H1 (cell line): Measurements from ENCODE around the gene MBNL2.

Source experiments
- CHD1 ChIP-seq: IDR thresholded peaks from 2 replicates; pipeline ENCODE4 v1.6.1; 2012; ENCODE audit warnings: low read depth, low read length, improper control_type of control experiment
- EGR1 ChIP-seq: IDR thresholded peaks from 2 replicates; pipeline ENCODE4 v1.6.1; 2011; ENCODE audit warnings: low read depth, low read length, borderline replicate concordance
- EP300 ChIP-seq, 2 experiments: IDR thresholded peaks; 1 replicate in 1 of 2; 2 replicates in 1 of 2; pipeline ENCODE4 v1.6.1; 2011 to 2012; ENCODE audit warnings: low read depth in 2 of 2, low read length in 2 of 2, mild to moderate bottlenecking in 2 of 2, borderline replicate concordance in 1 of 2, inconsistent platforms in 1 of 2, moderate library complexity in 1 of 2
- EZH2 ChIP-seq: fragments of 200-600 bp; sonication (generic); IDR thresholded peaks from 2 replicates; pipeline ENCODE4 v1.7.1; 2012; ENCODE audit warnings: low read depth, mild to moderate bottlenecking, moderate library complexity, low read length, inconsistent platforms; ENCODE audit not compliant: severe bottlenecking
- JUND ChIP-seq: IDR thresholded peaks from 2 replicates; pipeline ENCODE4 v1.6.1; 2011; ENCODE audit warnings: mild to moderate bottlenecking, improper control_type of control experiment, low read length
- POLR2A ChIP-seq, 2 experiments: IDR thresholded peaks; 1 replicate in 1 of 2; 2 replicates in 1 of 2; pipeline ENCODE4 v1.6.1; 2011; ENCODE audit warnings: low read depth in 2 of 2, low read length in 2 of 2, mild to moderate bottlenecking in 2 of 2; ENCODE audit errors: control extremely low read depth in 1 of 2
- POLR2AphosphoS5 ChIP-seq: IDR thresholded peaks from 2 replicates; pipeline ENCODE4 v1.6.1; 2011; ENCODE audit warnings: low read depth, low read length
- RBBP5 ChIP-seq: IDR thresholded peaks from 2 replicates; pipeline ENCODE4 v1.7.1; 2012; ENCODE audit warnings: low read depth, mild to moderate bottlenecking, inconsistent platforms, low read length, moderate library complexity, borderline replicate concordance
- SRF ChIP-seq: IDR thresholded peaks from 2 replicates; pipeline ENCODE4 v1.6.1; 2011; ENCODE audit warnings: mild to moderate bottlenecking, low read depth, low read length, moderate library complexity
- TAF1 ChIP-seq: IDR thresholded peaks from 2 replicates; pipeline ENCODE4 v1.6.1; 2011; ENCODE audit warnings: mild to moderate bottlenecking, low read depth, low read length
- ZNF274 ChIP-seq: IDR thresholded peaks from 2 replicates; pipeline ENCODE4 v1.7.0; 2012; ENCODE audit warnings: low read length, borderline replicate concordance; ENCODE audit errors: extremely low read depth
- TF ChIP-seq, protein P1 (sequence below), 3 experiments: IDR thresholded peaks; 1 replicate in 2 of 3; 2 replicates in 1 of 3; pipeline versions ENCODE4 v1.5.1 to v1.6.1; 2011; ENCODE audit warnings: low read length in 3 of 3, mild to moderate bottlenecking in 3 of 3, inconsistent platforms in 2 of 3, low read depth in 1 of 3, moderate library complexity in 1 of 3; ENCODE audit not compliant: insufficient read depth in 1 of 3; ENCODE audit errors: control extremely low read depth in 1 of 3
- TF ChIP-seq, protein P2 (sequence below): IDR thresholded peaks from 2 replicates; pipeline ENCODE4 v1.6.1; 2011; ENCODE audit warnings: low read length, improper control_type of control experiment
- TF ChIP-seq, protein P3 (sequence below): IDR thresholded peaks from 2 replicates; pipeline ENCODE4 v1.6.1; 2012; ENCODE audit warnings: inconsistent platforms

DNA sequence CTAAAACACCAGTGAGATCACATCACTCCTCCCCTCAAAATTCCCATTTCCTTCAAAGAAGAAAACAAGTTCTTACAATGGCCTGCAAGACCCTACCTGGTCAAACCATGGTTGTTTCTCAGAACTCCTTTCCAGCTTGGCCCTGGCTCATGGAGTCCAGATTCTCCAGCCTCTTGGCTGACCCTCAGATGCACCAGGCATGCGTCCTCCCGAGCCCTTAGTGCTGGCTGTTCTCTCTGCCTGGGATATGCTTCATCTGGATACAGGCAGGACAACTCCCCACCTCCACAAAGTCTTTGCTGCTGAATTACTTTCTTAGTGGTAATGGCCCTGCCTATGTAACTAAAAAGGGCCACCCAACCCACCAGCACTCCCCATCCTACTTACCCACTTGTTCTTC is 94.3 kb downstream of the MBNL2 start:
- TF ChIP-seq EZH2 (no peak), CHD1 (no peak), ZNF274 (no peak), POLR2A (IDR thresholded peaks at IDR 0.05; ENCODE audit: control extremely low read depth in 1 of 2, low read depth in 2 of 2, low read length in 2 of 2) (no peak), TAF1 (no peak), POLR2AphosphoS5 (no peak), JUND (no peak), EGR1 (no peak), SRF (no peak), EP300 (IDR thresholded peaks at IDR 0.05; ENCODE audit: borderline replicate concordance in 1 of 2, low read depth in 2 of 2, low read length in 2 of 2) (no peak), RBBP5 (no peak)
- TF ChIP-seq, protein P1, sequence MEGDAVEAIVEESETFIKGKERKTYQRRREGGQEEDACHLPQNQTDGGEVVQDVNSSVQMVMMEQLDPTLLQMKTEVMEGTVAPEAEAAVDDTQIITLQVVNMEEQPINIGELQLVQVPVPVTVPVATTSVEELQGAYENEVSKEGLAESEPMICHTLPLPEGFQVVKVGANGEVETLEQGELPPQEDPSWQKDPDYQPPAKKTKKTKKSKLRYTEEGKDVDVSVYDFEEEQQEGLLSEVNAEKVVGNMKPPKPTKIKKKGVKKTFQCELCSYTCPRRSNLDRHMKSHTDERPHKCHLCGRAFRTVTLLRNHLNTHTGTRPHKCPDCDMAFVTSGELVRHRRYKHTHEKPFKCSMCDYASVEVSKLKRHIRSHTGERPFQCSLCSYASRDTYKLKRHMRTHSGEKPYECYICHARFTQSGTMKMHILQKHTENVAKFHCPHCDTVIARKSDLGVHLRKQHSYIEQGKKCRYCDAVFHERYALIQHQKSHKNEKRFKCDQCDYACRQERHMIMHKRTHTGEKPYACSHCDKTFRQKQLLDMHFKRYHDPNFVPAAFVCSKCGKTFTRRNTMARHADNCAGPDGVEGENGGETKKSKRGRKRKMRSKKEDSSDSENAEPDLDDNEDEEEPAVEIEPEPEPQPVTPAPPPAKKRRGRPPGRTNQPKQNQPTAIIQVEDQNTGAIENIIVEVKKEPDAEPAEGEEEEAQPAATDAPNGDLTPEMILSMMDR (IDR thresholded peaks at IDR 0.05; ENCODE audit: control extremely low read depth in 1 of 3, insufficient read depth in 1 of 3, low read depth in 1 of 3, low read length in 3 of 3) = no peak
- TF ChIP-seq, protein P2, sequence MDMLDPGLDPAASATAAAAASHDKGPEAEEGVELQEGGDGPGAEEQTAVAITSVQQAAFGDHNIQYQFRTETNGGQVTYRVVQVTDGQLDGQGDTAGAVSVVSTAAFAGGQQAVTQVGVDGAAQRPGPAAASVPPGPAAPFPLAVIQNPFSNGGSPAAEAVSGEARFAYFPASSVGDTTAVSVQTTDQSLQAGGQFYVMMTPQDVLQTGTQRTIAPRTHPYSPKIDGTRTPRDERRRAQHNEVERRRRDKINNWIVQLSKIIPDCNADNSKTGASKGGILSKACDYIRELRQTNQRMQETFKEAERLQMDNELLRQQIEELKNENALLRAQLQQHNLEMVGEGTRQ = no peak
- TF ChIP-seq, protein P3, sequence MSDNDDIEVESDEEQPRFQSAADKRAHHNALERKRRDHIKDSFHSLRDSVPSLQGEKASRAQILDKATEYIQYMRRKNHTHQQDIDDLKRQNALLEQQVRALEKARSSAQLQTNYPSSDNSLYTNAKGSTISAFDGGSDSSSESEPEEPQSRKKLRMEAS = no peak
